ENCODE results near the gene NEURL4.

NEURL4 gene

DNA sequence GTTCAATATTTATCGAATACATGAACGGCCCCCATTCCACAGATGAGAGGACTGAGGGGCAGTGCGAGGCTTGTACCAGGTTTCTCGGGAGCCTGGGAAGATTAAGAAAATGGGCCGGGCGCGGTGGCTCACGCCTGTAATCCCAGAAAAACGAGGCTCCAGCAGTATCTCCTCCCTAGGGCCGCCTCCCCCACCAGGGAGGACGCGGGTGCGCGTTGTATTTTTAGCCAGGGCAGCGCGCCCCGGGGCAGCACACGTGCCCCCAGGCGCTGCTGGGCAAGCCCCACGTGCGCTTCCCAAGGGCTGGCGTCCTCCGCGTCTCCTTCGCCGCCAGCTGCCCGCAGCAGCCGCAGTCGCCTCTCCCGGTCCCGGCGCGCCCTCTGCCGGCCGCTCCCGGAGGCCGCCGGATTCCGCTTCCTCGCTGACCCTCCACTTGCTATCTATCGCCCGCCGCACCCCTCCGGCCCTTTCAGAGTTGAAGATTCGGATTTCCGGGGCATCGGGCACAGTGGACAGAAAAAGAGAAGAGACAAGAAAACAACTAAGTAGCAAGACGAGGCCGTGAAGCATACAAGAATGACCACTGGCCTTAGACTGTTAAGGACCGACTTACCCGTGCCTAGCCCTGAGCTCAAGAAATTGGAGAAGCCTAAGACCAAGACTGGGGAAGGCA, 32.8 kb downstream of the NEURL4 start:
- DNase-seq, result peak; percentile 81 to 83

- no peak for DNase-seq
Observed at GRCh38 chr17:7295230-7296180, 33.6 kb downstream of the NEURL4 start.

GRCh38 chr17:7294614-7295153, 34.5 kb downstream of the NEURL4 start, which contains the start of gene YBX2:
YBX2 (minus strand) TSS chr17:7294639; CDS start chr17:7294500, 139 bp downstream.
- DNase-seq, result peak in 1 of 2 donors; percentile 36

DNA sequence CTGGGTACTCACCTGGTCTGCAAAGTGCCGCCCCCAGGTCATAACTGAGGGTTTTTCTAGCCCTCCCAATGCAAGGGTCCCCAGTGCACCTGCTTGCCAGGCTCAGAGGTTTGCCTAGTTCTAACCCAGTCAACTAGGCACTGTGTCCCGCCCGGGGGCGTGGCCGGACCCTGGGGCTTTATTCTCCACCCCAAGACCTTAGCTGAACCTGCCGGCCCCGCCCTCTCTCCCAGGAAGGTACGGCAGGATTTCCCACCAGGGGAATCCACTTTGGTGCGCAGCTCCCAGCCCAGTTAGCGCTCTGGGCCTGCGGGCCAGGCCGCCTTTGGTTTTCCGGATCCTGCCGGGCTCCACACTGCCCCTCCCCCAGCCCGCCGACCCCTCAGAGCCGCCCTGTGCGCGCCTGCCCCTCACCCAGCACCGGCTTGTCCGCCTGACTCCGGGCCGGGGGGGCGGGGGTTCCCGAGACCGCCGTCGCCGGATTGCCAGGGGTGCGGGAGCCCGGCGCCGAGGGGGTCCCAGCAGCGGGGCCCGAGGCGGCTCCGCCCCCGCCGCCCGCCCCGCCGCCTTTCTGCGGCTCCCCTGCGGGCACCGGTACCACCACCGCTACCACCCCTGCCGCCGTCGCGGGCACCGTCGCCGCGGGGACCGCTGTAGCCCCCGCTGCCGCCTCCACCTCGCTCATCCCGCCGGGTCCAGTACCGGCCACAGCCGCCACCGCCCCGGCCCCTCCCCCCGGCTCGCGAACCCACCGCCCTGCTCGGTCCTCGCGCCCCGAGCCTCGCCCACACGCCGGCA, 35.1 kb downstream of the NEURL4 start:
- DNase-seq, result no peak

DNA sequence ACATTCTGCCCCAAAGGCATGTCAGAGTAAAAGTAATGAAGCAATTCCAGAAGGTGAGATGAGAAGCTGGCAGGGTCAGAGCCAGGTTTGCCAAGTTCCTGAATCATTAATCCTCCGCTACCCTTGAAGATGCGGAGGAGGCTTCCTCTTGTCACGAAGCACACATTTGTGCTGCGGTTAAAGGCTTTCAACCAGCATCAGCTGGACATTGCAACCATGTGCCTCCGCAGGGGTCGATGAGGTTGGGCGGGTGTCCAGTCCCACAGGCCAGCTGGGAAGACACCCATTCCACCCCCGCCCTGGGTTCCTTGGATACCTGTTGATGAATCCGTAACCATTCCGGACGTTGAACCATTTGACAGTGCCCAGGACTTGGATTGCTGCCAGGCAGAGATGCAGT, 36.0 kb downstream of the NEURL4 start:
- DNase-seq, result no peak

- no peak for DNase-seq
Observed at GRCh38 chr17:7292729-7293128, 36.4 kb downstream of the NEURL4 start.

GRCh38 chr17:7292194-7292593, 36.9 kb downstream of the NEURL4 start:
- DNase-seq, result no peak

- DNase-seq, result no peak
Observed at GRCh38 chr17:7290685-7291084, 38.5 kb downstream of the NEURL4 start.

DNA sequence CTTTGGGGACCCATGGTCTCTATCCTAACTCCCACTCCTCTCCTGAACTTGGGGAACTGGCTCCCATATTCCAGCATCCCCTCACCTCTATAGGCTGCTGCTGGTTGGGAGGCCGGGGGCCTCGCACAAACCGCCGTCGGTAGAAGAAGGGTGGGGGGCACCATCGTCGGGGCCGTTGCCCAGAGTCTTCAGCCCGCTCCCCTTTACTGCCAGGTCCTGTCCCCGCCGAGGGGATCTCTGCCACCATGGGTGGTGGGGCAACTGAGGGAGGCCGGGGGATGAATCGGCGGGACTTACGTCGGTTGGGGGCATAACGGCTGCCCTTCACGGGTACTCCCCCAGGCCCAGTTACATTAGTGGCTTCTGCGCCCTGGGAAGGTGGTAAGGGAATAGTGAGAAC, 39.0 kb downstream of the NEURL4 start:
- no peak for DNase-seq

DNA sequence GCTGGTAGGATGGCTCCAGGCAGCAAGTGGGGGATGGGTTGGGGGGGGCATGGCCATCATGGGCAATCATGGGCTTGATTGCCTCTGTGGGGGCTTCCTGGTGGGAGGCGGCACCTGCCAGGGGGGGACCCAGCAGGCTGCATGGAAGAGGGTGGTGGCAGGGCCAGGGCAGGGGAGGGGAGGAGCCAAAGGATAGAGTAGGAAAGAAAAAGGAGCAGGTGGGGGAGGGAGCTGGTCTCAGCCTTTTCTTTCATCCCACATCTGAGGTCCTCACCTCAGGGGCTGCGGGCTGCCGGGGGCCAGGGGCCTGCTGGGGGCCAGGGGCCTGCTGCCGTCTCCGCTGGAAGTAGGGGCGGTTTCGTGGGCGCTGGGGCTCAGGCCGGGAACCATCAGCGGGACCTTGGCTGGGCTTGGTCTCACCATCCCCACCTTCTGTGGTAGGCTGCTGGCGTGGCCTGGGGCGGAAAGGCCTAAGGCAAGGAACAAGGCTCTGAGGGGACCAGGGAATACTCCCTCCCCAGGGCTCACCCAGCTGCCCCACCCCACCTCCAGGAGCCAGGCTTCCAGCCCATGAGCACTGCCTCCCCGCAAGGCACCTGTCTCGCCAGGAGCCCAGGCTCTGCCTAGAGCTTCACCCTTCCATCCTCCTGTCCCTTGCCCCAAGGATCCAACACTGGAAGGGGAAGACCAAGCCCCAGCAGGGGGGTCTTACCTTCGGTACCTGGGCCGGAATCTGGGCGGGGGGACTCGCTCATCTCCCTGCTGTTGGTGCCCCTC, 39.7 kb downstream of the NEURL4 start:
- no peak for DNase-seq

GRCh38 chr17:7285679-7286078, 43.5 kb downstream of the NEURL4 start:
- no peak for DNase-seq

GRCh38 chr17:7284911-7285310, 44.2 kb downstream of the NEURL4 start:
- no peak for DNase-seq

DNA sequence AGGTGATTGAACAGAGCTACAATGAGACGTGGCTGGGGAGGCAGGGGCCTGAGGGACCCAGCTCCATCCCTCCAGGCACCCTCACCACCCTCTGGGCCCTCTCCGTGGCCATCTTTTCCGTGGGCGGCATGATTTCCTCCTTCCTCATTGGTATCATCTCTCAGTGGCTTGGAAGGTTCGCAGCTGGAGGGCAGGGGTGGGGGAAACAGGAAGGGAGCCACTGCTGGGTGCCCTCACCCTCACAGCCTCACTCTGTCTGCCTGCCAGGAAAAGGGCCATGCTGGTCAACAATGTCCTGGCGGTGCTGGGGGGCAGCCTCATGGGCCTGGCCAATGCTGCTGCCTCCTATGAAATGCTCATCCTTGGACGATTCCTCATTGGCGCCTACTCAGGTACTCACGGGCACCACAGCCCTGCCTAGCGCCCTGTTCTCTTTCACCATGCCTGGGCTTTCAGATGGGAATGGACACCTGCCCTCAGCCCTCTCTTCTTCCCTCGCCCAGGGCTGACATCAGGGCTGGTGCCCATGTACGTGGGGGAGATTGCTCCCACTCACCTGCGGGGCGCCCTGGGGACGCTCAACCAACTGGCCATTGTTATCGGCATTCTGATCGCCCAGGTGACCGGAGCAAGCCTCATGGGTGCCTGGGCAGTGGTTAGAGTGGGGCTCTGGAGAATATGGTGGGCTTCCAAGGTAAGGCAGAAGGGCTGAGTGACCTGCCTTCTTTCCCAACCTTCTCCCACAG, 45.5 kb downstream of the NEURL4 start:
- DNase-seq, result peak in 1 of 2 donors; percentile 36

DNA sequence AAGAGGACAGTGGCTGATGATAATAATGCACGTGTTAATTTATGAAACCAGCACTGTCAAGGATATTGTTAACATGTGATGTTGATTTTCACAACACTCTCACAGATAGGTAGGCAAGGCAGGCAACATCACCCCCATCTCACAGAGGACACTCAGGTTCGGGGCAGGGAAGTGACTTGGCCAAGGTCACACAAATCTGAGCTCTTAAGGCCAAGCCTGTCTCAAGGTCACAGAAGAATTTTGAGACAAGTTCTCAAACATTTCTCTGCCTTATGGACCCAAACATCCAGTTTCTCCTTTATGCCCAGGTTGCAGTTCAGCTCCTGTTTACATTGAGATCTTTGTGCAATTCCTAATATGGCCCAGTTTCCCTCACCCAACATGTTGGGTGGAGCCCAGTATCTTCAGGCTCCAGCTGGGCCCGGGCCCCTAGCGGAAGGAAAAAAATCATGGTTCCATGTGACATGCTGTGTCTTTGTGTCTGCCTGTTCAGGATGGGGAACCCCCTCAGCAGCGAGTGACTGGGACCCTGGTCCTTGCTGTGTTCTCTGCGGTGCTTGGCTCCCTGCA, 46.3 kb downstream of the NEURL4 start:
- DNase-seq, result peak; percentile 24 to 35

- DNase-seq, result no peak
Observed at GRCh38 chr17:7281953-7282751, 47.0 kb downstream of the NEURL4 start.

GRCh38 chr17:7281074-7281952, 47.8 kb downstream of the NEURL4 start, which contains the start of gene SLC2A4:
SLC2A4 (plus strand) TSS chr17:7281718; CDS start chr17:7281935, 217 bp downstream.
- peak; percentile 94 to 95 for DNase-seq

DNA sequence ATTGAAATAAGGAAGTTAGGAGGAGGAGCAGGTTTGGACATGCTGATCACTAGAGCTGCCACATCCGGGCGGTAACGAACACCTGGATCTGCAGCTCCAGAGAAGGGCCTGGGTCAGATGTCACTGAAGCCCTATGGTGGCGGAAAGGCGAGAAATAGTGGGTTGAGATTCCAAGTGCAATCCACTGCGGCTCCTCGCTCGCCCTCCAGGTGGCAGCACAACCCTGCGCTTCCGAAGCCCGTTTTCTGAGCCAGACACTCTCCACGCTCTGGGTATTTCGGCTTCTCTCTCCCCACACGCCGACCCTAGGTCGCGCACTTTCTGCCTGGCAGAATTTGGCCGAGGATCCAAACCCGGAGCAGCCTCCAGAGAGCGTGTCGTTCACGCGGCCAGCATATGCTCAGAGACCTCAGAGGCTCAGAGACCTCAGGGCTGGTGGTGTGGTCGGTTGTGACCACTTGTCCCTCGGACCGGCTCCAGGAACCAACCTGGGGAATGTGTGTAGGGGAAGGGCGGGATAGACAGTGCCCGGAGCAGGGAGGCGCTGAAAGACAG, 48.5 kb downstream of the NEURL4 start:
- peak; percentile 80 to 83 for DNase-seq

GRCh38 chr17:7279448-7279847, 49.7 kb downstream of the NEURL4 start:
- DNase-seq, result no peak
